Activated CD4-positive, alpha-beta T cell treated with anti-CD3 and anti-CD28 coated beads, Interleukin-2, Interleukin-6, amounts not matched to agents 100 ng/mL and 50 ng/mL, durations not matched to agents 16 hours and 8 hours (primary cell): Measurements from ENCODE around the gene SLC39A11.
"Not testable (repeated sequence)": the region's sequence is repeated elsewhere in the genome, so short reads cannot be mapped to it uniquely, and the experiment has no call there.

ENCODE experiments used
- DNase-seq: peaks from one replicate; pipeline ENCODE4 v3.0.0-alpha.2; 2020

Gene SLC39A11

DNA sequence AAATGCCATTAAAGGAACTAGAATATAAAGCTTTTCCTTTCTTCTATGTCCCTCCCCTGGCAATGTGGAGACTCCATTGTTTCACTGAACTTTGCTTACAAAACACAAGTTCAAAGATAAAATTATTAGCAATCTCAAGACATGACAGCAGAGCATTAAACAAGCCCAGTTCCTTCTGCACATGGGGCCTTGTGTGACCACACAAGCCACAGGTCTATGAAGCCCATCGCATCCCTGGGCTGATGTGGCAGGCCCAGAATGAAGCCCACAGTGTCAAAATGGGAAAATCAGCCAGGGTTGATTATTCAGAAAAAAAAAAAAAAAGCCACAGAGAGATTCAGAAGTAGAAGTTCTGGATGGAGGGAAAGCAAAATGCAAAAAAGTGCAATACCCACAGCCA, 12.9 kb upstream of the SLC39A11 start:
- DNase-seq, result no peak

DNA sequence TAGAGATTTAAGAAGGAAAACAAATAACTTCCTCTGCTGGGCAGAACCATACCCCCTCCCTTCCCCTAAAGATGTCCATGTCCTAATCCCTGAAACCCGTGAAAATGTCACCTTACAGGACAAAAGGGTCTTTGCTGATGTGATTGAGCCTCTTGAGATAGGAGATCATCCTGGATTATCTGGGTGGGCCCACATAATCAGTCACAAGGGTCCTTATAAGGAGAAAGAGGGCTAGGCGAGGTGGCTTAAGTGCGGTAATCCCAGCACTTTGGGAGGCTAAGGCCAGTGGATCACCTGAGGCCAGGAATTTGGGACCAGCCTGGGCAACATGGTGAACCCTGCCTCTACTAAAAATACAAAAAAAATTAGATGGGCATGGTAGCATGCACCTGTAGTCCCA, 12.0 kb upstream of the SLC39A11 start:
- DNase-seq, result no peak

DNA sequence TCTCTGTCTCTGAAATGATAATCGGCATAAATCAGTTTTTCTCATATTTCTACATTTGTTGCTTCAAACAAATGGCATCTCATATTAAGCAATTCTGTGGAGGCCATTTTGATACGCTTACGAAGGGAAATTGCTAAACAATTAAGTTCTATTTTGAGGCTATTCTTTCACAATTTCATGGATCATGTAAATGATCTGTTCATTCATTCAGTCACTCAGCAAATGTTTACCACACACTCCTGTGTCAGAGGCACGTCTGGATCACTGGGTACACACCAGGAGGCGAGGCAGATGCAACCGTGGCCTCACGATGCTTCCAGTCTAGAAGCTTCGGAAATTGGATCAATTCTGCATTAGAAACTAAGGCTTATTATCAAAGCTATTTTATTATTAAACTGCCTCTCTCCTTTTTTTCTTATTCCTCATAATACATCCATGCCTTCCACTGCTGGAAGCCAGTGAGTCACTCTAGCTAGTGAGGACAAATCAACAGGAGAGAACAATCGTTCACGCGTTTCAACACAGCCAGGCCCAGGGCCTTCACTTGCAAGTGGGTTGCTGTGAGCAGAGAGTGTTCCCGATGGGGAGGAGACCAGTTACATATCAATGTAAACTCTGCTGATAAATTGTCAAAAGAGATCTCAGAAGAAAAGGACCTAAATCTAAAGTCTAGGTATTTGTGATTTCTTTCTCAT, 11.3 kb upstream of the SLC39A11 start:
- DNase-seq, result no peak

DNA sequence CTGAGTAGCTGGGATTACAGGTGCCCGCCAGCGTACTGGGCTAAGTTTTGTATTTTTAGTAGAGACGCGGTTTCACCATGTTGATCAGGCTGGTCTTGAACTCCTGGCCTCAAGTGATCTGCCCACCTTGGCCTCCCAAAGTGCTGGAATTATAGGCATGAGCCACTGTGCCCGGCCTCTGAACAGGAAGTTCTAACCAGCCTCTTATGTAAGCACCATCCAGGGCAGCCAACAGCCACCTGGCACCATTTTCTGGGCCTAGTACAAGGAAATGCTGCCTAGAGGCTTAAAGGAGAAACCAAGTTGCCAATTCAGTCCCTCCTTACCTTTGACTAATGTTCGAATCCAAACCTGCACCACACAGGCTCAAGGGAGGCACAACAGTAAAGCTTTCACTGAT, 8.5 kb upstream of the SLC39A11 start:
- DNase-seq, result no peak

DNA sequence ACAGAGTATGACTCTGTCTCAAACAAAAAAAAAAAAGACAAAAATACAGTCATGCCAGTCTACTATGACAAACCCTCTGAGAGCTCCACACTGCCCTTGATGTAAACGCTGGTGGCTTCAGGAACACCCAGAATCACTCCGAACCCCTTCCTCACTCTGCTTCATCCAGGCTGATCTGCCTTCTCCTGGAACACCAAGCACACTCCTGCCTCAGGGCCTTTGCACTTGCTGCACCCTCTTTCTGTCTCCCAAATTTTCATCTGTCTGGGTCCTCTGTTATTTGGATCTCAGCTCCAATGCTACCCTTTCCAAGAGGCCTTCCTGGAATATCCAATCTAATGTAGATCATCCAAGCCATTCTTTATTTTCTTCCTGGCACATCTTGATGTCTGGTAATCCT, 7.9 kb upstream of the SLC39A11 start:
- DNase-seq, result no peak

DNA sequence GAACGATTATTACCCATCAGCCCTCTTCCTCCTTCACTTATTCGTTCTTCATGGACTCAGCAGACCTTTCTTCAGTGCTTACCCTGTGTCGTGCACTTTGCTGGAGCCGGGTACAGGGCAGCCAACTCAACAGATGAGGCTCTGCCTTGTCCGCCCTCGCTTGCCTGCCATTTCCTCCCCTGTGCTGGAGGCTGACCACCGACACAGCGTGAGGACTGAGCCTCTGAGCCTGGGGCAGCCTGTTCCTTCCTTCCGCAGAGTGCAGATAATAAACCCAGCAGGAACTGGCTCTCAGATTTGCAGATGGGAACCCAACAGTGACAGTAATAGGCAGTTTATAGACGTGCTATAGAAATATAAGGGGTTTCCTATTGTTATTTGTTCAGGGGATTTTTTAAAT, 7.0 kb upstream of the SLC39A11 start:
- no peak for DNase-seq

DNA sequence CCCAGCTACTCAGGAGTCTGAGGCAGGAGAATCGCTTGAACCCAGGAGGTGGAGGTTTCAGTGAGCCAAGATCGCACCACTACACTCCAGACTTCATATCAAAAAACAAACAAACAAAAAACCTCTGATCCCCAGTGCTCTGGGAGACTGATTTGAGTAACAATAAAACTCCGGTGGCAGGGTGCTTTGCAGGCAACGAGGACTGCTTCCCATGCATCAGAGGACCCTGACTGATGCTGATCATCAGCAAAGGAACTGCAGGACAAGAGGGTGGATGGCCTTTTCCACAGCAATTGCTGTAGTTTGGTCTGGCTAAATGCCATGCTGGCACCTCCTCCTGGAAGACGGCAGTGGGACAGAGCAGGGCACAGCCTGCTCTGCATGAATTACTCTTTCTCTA, 6.4 kb upstream of the SLC39A11 start:
- DNase-seq, result no peak

DNA sequence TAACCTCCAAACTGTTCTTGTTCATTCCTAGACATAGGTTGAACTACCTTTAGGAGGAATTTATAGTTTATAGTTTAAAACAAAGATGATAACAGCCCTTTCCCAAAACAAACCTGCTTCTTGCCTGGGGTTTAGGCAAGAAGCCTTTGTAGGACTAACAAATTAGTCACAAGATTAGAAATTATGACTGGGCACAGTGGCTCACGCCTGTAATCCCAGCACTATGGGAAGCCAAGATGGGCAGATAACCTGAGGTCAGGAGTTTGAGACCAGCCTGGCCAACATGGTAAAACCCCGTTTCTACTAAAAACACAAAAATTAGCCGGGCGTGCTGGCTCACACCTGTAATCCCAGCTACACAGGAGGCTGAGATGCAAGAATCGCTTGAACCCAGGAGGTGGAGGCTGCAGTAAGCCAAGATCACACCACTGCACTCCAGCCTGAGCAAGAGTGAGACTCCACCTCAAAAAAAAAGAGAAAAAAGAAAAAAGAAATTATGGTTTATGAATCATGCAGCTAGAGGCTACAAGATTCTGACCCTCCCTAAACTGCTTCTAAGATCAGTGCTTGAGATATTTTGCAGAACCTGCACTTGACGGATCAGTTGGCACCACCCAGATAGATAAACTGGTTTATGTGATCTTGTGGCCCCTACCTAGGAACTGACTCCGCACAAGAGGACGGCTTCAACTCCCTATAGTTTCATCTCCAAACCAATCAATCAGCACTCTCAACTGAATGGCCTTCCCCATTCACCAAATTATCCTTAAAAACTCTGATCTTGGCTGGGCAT, 5.7 kb upstream of the SLC39A11 start:
- not testable (repeated sequence) for DNase-seq

DNA sequence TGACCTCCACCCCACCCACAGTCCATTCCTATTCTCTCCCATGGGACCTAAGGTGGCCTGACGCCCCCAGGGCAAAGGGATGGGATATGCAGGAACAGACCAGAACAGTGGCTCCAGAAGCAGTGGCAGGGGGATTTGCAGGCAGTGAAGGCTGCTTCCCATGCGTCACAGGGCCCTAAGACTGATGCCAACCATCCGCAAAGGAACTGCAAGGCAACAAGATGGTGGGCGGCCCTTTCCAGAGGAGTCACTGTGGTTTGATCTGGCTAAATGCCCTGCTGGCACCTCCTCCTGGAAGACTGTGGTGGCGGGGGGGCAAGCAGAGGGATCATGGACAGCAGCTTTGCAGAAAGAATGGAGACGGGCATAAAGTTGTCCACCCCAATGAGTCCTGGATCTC, 4.4 kb upstream of the SLC39A11 start:
- DNase-seq, result no peak

DNA sequence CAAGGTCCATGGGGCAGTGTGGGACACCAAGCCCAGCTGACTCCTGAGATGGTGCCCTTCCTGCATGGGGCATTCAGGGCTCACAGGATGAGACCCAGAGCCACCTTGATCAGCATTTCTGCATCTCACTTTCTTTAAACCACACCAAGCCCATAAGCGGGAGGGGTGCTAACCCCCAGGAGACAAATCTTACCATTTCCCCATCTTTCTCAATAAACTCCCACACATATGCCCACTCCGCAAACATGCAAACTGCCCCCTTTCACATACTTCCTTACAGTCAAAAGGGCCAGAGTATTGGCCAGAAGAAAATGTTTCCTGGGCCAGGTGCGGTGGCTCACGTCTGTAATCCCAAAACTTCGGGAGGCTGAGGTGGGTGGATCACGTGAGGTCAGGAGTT, 3.7 kb upstream of the SLC39A11 start:
- DNase-seq, result no peak

DNA sequence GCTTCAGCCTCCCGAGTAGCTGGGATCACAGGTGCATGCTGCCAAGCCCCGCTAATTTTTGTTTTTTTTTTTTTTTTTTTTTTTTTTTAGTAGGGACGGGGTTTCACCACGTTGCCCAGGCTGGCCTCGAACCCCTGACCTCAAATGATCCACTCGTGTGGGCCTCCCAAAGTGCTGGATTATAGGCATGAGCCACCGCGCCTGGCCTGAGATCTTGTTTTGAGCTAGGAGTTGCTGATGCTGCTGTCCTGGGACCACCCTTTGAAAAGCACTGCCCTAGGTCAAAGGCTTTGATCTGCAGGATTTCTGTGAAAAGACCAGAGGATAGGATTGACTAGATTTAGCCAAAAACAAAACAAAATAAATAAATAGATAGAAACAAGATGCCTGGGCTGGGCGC, 798 bp upstream of the SLC39A11 start:
- DNase-seq, result no peak

DNA sequence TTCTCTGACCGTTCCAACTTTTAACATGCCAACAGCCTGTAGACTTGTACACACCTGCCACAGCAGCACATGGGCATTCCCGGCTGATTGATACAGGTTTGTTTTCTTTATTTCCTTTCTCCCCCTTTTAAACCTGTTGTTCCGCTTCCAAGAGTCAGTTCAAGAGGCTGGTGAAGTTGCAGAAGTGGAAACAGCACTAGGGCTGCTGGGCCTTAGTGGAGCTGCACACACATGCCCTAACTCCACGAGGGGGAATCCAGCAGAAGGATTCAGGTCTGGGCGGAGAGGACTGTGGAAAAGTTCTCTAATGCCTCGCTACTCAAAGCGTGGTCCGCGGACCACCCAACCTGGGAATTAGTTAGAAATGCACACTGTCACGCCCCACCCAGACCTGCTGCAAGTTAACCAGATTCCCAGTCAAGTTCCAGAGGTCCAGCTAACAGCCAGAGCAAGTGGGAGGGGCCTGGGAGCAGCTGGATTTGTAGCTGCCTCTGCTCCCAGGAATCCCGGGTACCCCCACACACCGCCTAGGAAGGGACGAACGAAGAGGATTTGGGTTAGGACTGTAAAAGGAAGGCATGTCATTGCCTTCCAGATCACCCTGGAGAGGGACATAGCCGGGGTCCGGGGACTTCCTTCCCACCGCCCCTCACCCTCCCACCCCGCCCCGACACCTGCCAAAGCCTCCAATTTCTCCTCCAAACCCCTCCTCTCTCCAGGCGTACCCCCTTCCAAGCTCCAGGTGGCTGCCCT, 542 bp downstream of the SLC39A11 start:
- DNase-seq, result no peak

DNA sequence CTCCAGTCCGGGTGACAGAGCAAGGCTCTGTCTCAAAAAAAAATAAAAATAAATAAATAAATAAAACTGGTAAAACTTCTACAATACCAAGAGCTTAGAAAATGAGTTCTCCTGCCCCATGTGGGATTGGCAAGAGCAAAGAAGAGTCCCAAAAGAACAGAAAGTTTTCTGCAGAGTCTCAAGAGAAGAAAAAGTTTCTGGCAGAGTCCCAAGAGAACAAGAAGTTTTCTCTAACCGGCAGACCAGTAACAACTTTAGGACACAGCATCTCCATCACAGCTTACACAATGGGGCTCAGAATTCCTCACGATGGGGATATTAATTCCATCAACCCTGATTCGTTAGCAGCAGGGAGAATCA, 1.1 kb downstream of the SLC39A11 start:
- DNase-seq, result no peak

DNA sequence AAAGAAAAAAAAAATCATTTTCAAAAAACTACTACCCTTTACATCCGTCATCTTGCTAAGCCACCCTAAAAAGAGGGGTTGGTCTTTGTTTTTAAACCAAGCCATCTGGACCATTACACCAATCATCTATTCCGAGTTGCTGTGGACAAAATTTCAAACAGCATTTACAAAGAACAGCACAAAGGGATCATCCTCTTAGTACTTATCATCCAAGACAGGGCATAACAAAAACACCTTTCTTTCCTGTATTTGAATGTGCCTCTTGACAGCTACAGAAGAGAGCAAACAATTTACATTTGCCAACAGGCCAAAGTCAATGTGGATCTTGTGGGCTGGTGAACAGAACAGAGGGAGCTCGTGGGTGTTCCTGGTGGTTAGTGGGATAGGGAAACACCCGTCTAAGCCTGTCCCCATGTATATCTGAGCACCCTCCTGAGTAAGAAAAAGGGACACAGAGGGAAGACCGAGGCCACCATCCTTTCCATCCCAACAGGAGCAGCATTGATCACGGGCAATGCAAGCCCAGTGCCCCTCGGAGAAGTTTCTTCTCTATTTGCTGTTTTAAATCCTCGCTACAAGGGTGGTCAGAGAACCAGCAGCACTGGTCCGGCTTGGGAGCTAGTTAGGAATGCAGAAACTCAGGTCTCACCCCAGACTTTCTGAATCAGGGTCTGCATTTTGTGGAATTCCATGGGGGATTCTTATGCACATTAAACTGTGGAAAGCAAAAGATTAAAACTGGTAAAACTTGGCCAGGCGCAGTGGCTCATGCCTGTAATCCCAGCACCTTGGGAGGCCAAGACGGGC, 1.9 kb downstream of the SLC39A11 start:
- DNase-seq, result no peak

DNA sequence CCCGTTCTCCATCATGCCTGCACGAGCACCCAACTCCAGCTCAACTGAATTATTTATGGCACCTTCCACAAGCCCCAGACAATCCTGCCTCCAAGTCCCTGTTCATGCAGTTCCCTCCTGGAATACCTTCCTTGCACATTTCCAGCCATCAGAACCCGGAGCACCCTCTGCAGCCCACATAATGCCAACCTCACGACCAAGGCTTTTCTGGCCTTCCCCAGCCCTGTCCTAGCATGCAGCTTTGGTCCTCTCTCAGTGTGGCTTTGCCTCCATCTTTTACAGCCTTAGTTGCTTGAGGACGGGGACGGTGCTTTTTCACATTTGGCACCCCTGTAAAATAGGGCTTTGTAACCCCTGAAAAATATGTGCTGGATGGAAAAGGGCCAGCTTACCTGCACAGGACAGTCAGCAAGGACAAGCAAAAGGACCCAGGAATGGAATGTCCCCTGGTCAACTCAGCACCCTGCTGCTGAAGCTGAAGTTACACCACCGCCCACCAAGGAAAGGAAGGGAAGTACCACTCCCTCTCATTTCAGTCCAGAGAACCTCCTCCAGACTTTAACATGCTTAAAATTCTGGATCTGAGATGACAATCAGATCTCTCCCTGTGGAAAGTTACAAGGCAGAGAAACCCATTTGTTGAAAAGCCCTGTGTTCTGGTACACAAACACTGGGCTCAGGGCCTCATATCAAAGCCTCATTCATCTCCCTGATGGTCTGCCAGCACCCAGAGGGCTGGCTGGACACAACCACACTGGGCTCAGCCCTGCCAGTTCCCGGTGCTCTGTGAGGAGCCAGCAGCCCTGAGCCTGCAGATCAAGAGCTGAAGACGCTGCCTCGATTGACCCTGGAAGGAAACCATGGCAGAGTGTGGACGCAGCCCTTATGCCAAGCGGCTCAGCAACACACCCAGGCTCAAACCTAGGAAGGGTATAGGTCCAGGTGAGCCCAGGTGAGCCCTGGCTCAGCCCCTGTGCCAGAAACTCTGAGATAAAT, 2.9 kb downstream of the SLC39A11 start:
- DNase-seq, result no peak

DNA sequence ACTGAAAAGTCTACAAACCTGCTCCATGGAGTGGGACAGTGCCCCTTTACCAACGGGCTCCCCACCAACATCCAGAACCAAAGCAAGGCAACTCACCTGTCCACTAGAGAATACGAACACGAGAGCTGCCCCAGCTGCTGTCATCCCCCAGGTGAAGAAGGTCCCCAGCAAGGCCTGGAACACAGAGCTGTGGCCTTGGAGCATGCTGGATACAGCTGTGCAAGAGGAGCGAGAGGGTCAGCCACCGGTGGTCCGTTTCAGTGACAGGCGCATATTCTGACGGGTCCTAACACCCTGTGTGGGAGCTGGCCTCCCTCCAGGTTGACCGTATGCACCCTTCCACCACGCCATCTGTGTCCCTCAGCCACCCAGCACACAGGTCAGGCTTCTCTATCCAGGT, 3.9 kb downstream of the SLC39A11 start:
- DNase-seq, result no peak

DNA sequence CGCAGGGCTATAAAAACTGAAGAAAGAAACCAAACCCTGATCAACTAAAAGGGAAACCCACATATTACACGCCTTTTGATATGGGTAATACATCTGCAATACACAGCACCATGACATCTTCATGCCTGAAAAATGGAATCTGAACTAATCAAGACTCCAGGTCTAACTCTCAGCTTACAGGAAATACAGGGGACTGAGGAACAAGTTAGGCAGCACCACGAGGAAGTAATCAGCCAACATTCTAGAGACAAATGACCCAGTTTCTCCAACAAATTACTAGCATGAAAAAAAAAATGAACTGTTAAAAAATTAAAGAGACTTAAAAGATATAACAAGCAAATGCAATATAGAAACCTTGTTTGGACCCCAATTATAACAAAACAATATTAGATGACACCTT, 9.1 kb downstream of the SLC39A11 start:
- no peak for DNase-seq

DNA sequence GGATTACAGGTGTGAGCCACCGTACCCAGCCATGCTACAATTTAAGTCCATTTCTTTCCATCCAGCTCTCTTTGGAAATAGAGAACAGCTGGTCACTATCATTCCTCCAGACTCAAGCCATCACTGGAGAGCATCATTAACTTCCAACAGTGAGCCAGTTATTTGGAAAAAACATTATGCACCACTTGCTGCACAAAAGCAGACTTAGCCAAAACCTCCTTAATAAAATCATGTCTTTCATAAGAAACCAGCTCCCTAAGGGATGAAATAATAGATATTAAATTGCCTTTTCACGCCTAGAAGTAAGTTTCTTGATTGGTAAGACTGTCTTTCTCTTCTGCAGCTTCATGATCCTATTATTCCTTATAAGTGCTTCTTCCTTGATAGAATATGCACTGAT, 17.9 kb downstream of the SLC39A11 start:
- DNase-seq, result no peak

DNA sequence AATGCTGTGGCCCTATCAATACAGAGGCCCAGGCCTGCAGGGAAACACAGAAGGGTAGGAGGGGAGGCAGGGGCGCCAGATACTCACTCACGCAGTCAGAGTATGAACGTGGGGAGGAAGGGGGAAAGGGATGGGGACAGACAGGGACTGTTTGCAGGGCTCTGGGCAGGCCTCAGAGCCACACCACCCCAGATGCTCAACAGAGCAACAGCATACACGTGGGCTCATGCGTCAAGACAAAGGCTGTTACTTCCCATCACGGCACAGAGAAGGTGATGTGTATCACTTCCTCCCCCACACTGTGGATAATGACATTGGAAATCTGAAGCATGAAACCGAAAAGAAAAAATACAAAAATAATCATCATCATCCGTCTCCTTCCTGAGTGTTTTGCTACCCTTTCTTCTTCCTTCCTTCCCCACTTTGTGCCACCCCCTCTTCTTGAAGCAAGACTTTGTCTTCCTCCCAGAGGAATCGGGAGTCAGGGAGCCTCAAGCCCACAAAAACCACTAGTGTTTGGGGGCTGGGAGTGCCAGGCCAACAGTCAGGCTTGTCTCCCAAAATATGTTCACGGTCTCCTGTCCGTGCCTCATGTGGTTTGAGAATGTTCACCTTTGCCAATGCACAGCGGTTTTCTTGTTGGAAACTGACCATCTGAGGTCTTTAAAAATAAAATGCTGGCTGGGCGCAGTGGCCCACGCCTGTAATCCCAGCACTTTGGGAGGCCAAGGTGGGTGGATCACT, 20.1 kb downstream of the SLC39A11 start:
- DNase-seq, result no peak

DNA sequence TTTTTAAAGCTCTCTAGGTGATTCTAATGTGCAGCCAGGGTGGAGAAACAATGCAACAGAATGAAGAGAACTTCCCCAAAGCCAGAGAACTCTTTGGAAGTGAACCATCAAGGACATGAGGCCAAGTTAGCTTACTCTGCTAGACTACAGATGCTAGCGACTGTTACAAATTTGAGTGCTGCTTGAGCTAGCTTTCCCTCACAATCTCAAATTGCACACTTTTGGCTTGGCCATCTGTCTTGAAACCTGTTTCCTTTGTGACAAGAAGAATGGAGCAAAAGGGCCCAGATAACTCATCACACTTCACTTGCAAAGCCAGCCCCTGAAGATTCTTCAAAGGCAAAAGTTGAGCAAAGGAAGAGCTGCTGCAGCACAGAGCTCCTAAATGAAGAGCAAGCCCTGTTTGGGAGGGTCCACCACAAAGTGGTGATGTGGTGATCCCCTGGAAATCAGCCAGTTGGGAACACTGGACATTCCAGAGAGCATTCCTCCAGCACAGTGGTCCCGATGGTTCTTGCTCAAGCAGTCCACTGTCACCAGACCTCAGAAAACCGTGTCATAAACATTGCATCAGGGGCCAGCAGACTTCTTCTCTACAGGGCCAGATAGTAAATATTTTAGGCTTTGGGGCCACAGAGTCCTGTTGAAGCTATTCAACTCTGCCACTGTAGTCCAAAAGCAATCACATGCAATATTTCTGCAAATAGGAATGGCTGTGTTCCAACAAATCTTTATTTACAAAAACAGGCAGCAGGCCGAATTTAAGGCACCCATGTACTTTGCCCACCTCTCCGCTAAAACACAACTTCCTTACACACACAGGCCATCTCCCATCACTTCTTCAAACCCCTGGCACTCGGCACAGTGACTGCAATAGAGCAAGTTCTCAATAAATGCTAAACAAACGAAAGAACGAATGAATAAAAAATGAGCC, 21.2 kb downstream of the SLC39A11 start:
- DNase-seq, result no peak
